Vagina (tissue), 2 donors: ENCODE measurements around the gene DRD1. TPM values are rescaled to one million over a fixed set of nuclear protein-coding genes. Genes with fewer than 3 reads are reported as not detected.
A peak's percentile ranks its signal among the peaks of the same experiment; 100 is the strongest.

Experiments
- DNase-seq, 2 donors: peaks; one replicate each; pipeline ENCODE4 v3.0.0-alpha.2; 2017; ENCODE audit errors: extremely low spot score in 2 of 2
- H3K27ac ChIP-seq: fragments of 200-600 bp; sonication (generic); one replicate; pipeline ENCODE4 v1.5.1; 2019
- H3K27me3 ChIP-seq: fragments of 200-600 bp; sonication (generic); one replicate; pipeline ENCODE4 v1.5.1; 2019
- H3K36me3 ChIP-seq, 2 donors: fragments of 200-600 bp; sonication (generic); one replicate each; pipeline ENCODE4 v1.5.1; 2017 to 2019
- H3K4me1 ChIP-seq: fragments of 200-600 bp; sonication (generic); one replicate; pipeline ENCODE4 v1.5.1; 2019
- H3K4me3 ChIP-seq, 2 donors: fragments of 200-600 bp; sonication (generic); 1 replicate in 1 of 2; 2 replicates in 1 of 2; pipeline ENCODE4 v1.5.1; 2016 to 2019
- H3K9me3 ChIP-seq: fragments of 200-600 bp; sonication (generic); one replicate; pipeline ENCODE4 v1.5.1; 2019
- CTCF ChIP-seq, 3 experiments: fragments of 450-650 bp in 2 of 3; fragments of 200-600 bp in 1 of 3; sonication (generic) in 1 of 3; IDR thresholded peaks; one replicate each; pipeline ENCODE4 v1.5.1; 2017 to 2019; ENCODE audit warnings: antibody characterized with exemption in 3 of 3, mild to moderate bottlenecking in 2 of 3, moderate library complexity in 2 of 3
- POLR2A ChIP-seq, 2 donors: fragments of 450-650 bp; IDR thresholded peaks; one replicate each; pipeline ENCODE4 v1.6.1; 2017; ENCODE audit warnings: antibody characterized with exemption in 2 of 2, mild to moderate bottlenecking in 2 of 2, moderate library complexity in 2 of 2
- POLR2AphosphoS5 ChIP-seq, 2 donors: sonication (generic); formaldehyde crosslinking; IDR thresholded peaks; one replicate each; pipeline ENCODE4 v1.9.0; 2017; ENCODE audit warnings: antibody characterized with exemption in 2 of 2, mild to moderate bottlenecking in 2 of 2, low read depth in 1 of 2; ENCODE audit not compliant: insufficient read depth in 1 of 2
- intact Hi-C: fragments of 100-400 bp; cut with DNase I; formaldehyde crosslinking; loops from one replicate; pipeline ENCODE4 v1.15.1; 2023
- total RNA-seq: library from RNA; depleted of rRNA; stranded (reverse); fragments of >200 nt; gene quantifications from one replicate; pipeline ENCODE4 v1.2.3, GENCODE V29; 2016

DRD1 gene
- total RNA-seq = not detected

GRCh38 chr5:175444060-175444904, at the start of gene DRD1:
Gene DRD1, minus strand, starts transcription at chr5:175444182. Its CDS starts 1,083 bp downstream, at chr5:175443099.
- Histone ChIP-seq H3K36me3 (no peaks in the 10 kb centered on the region), H3K4me3 (peak within 1 kb of the TSS; percentile 38 to 44), H3K9me3 (no peaks in the 10 kb centered on the region), H3K27me3 (no peaks in the 10 kb centered on the region), H3K27ac (no peak within 1 kb of the TSS), H3K4me1 (peaks cover 17% of the 10 kb centered on the region)
- no peak for DNase-seq
- intact Hi-C loops = loop anchor here (5.0 kb wide), 1 partner anchor 492 kb away; no protein-coding TSS in a partner anchor
- TF ChIP-seq POLR2A (IDR thresholded peaks at IDR 0.05) (no peak), CTCF (IDR thresholded peaks at IDR 0.05) (peak; percentile 24 to 62 (median 27))

GRCh38 chr5:175493726-175494125, 49.7 kb upstream of the DRD1 start:
- H3K4me3 ChIP-seq = no peak overlapping the region
- intact Hi-C loops = no loop called here
- no peaks in the 10 kb centered on the region for H3K27me3 ChIP-seq
- H3K36me3 ChIP-seq = peaks cover 0 to 17% of the 10 kb centered on the region in 2 donors
- H3K9me3 ChIP-seq = no peaks in the 10 kb centered on the region
- peaks cover 15% of the 10 kb centered on the region for H3K4me1 ChIP-seq
- peak overlapping the region; percentile 14 for H3K27ac ChIP-seq
- no peak for DNase-seq
- TF ChIP-seq CTCF (IDR thresholded peaks at IDR 0.05) = no peak
- TF ChIP-seq POLR2A (IDR thresholded peaks at IDR 0.05) = no peak
- no peak for TF ChIP-seq POLR2AphosphoS5 (IDR thresholded peaks at IDR 0.05; ENCODE audit: insufficient read depth in 1 of 2, low read depth in 1 of 2)

- TF ChIP-seq POLR2AphosphoS5 (IDR thresholded peaks at IDR 0.05; ENCODE audit: insufficient read depth in 1 of 2, low read depth in 1 of 2) (no peak), CTCF (IDR thresholded peaks at IDR 0.05) (no peak), POLR2A (IDR thresholded peaks at IDR 0.05) (no peak)
- no peaks in the 10 kb centered on the region for H3K9me3 ChIP-seq
- DNase-seq = no peak
- intact Hi-C loops = no loop called here
- no peaks in the 10 kb centered on the region for H3K27me3 ChIP-seq
- no peak overlapping the region for H3K4me3 ChIP-seq
- H3K27ac ChIP-seq = peak overlapping the region; percentile 14
- peaks cover 0 to 17% of the 10 kb centered on the region in 2 donors for H3K36me3 ChIP-seq
- peaks cover 15% of the 10 kb centered on the region for H3K4me1 ChIP-seq
Measured at GRCh38 chr5:175493260-175493659, 49.3 kb upstream of the DRD1 start.

- Histone ChIP-seq H3K27ac (no peak overlapping the region), H3K27me3 (no peaks in the 10 kb centered on the region), H3K36me3 (peaks cover 0 to 14% of the 10 kb centered on the region in 2 donors), H3K4me1 (peaks cover 15% of the 10 kb centered on the region), H3K9me3 (no peaks in the 10 kb centered on the region), H3K4me3 (no peak overlapping the region)
- DNase-seq = no peak
- intact Hi-C loops = no loop called here
- TF ChIP-seq CTCF (IDR thresholded peaks at IDR 0.05) = no peak
- TF ChIP-seq POLR2AphosphoS5 (IDR thresholded peaks at IDR 0.05; ENCODE audit: insufficient read depth in 1 of 2, low read depth in 1 of 2) = no peak
- no peak for TF ChIP-seq POLR2A (IDR thresholded peaks at IDR 0.05)
Measured at GRCh38 chr5:175491223-175491622, 47.2 kb upstream of the DRD1 start.
